Stimulated activated CD8-positive, alpha-beta memory T cell treated with anti-CD3 and anti-CD28 coated beads, Interleukin-12 subunit alpha, Interleukin-12 subunit beta, amount 100 ng/mL, for 24 hours (primary cell): Measurements from ENCODE around the gene NAV3.

Experiments
- DNase-seq: peaks from one replicate; pipeline ENCODE4 v3.0.0-alpha.2; 2020; ENCODE audit errors: extremely low read depth

Gene NAV3

DNA sequence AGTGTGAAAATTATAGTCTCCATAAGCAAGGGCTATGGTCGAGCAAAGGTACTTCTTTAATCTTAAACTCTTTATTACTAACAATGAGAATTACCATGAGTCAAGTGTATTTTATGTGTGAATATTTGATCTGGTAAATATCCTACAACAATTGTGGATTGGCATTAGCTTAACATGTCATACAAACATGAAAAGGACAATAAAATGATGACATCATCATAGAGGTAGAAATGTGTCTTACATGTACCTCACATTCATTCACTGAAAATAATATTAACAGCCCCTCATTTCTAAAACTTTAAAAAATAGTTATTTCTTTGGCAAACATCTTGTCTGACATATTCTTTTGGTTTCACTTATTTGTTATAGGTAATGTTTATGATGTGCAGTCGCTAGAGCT lies 355.0 kb downstream of the NAV3 start:
- no peak for DNase-seq

DNA sequence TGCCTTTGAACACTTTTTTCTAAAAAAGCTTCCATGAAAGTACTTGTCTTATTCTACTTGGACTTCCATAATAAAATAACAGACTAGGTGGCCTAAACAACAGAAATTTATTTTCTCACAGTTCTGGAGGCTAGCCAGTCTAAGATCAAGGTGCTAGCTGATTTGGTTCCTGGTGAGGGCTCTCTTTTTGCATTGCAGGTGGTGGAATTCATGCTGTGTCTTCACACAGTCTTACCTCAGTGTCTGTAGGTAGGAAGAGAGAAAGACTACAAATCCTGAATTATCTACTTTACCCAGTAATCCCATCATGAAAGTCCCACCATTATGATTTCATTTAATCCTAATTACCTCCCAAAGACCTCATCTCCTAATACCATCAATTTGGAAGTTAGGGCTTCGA lies 356.0 kb downstream of the NAV3 start:
- DNase-seq = no peak

DNA sequence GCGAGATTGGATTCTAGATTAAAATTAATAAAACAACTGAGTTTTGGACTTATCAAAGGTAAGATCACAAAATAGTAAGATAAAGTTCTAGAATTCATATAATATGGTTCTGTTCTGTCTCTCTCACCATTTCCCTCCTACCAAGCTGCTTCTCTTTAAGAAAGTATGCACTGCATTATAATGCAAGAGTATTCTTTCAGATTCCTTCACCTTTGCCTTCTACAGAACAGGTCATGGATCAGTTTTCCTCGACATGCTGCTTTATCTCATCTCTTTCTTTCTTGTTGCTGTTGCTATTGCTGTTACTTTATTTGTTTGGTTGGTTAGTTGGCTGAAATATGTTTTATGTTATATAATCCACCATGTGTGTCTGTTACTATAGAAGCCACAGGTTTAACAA lies 357.0 kb downstream of the NAV3 start:
- no peak for DNase-seq

DNA sequence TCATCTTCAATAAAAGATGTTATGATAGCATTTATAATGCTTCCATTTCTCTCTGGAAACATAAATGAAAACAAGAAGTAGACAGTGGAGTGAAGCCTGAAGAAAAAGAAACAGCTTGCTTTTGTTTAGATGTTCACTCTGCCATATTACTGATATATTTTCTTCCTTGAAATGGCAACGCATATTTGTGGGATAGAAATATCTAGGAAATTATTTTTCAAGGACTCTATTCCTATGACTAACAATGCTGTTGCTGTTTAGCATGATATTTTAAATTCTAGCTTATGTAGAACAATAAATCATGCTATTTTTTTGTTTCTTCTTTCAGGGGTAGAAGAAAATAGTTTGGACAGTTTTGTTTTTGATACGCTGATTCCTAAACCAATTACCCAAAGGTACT lies 359.0 kb downstream of the NAV3 start:
- no peak for DNase-seq

DNA sequence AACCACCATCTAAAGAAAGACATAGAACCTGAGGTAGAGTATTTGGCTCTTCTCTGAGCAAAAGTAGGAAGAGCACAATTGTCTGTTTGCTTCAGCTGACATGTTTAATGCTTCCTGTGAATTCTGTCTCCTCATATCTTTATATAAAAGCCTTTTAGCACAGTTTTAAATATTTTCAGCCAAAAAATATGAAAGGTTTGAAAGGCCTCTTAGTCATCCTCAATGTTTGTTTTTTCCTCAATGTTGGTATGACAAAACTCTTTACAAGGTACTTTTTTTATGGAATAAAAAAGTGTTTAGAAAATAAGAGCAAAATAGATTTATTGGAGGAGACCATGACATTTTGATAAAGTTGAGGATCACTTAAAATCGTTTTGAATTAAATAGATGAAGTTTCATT lies 360.9 kb downstream of the NAV3 start:
- no peak for DNase-seq

DNA sequence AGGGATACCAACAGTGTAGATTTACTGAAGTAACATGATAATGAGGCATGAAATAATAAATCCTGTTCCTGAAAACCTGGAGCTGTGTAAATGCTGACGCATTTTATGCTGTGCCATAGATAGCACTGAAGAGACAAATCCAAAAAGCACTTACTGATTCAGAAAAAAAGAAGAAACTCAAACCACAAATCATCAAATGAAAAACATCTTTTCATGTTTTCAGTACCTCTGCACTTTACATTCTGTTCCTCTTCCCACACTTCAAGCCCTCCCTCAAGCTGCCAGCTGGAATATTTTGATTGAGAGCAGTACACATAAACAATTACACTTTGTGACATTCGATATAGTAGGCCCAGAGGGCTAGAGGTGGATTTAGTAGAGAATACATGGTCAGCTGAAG lies 362.3 kb downstream of the NAV3 start:
- DNase-seq = no peak

DNA sequence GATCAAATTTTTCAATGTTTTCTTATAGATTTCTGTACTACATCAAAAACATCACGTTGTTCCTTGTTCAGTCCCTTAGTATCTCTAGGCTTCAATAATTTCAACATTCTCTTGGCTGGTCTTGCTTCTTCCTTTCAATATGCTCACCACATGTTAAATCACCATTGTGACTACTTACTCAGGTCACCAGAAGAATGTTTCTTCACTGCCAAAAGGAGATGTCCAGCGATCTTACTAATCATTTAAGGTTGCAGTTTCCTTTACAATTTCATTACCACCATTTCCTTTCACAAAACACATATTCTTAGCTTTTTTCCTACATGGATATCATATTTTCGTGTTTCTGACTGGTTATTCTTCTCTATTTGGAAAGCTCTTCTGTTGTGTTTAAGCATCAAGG lies 363.8 kb downstream of the NAV3 start:
- DNase-seq = no peak

DNA sequence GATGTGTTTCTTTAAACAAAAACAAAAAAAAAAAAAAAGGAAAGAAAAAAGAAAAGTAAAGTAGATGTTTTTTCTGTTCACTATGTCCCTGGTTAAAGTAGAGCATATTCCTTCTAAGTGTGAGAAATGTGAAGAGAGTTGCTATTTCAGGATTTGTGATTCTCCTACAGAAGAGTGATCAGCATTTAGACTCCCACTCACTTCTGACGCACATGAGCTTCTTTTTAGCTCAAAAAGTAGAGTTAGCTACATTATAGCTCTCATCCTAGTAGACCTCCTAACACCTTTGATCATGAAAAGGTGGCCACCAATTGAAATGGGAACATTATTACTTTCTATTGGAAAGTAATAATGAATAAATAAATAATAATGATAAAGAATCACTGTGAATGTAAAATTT lies 368.2 kb downstream of the NAV3 start:
- no peak for DNase-seq

DNA sequence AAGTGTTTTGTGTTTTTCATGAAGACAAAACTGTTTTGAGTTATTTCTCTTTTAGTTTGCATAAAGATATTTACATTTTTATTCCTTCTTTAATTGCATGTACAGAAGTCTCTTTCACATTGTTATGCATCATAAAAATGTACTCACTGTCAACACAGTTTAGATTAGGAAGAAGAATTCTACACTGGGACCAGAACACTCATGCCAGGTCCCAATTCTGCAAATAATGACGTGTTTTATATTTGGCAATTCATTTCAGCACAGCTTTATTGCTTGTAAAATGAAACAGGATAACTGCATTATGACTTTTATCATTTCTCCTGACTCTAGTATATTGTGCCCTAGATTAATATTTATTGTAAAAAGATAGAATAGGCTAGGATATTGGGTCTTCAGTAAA lies 369.2 kb downstream of the NAV3 start:
- no peak for DNase-seq

DNA sequence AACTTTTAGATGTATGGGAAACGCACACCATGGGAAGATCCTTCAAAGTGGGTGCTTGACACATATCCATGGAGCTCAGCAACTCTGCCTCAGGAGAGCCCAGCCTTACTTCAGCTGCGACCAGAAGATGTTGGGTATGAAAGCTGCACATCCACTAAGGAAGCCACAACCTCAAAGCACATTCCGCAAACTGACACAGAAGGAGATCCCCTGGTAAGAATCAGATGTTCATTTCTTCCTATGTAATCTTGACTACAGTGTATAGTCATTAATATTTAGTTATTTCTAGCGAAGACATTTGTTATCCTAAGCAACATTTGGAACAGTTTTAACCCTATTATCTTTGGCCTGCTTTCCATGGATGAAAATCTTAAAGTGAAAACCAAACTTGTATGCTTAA lies 374.2 kb downstream of the NAV3 start:
- DNase-seq = no peak

DNA sequence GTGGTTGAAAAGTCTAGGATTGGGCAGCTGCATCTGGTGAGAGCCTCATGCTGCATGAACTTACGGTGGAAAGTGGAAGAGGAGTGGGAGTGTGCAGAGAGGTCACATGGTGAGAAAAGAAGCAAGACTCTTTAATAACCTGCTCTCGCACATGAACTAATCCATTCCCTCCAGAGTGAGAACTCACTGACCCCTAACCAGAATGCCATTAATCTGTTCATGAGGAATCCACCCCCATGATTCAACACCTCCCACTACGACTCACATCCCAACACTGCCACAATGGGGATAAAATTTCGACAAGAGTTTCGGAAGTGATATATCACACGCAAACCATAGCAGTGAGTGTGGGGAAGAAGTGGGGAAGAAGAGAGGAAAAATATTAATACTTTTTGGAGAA lies 377.4 kb downstream of the NAV3 start:
- no peak for DNase-seq

DNA sequence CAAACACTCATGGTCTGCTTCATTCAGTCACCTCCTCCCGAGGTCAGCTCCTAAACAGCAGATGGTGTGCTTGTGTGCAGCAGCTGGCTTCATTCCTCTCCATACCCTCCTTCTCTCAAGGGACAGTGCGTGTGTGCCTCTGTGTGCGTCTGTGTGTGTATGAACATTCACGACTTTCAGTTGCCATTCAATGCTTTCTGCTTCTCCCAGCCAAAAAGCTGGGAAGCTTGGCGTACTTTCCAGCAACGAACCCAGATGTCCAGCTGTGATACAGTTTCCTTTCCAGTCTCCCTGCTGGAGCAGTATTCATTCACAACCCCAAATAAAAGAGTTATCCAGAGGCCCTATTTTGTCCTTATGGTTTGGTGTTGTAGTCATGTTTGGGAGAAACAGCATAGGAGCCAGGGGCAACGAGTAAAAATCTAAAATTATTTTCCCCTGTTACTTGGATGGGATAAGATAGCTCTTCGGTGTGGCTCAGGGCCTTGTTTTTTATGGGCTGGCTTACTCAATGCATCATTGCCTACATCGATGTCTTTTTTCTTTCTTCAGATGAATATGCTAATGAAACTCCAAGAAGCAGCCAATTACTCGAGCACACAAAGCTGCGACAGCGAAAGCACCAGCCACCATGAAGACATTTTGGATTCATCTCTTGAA lies 379.3 kb downstream of the NAV3 start:
- no peak for DNase-seq

DNA sequence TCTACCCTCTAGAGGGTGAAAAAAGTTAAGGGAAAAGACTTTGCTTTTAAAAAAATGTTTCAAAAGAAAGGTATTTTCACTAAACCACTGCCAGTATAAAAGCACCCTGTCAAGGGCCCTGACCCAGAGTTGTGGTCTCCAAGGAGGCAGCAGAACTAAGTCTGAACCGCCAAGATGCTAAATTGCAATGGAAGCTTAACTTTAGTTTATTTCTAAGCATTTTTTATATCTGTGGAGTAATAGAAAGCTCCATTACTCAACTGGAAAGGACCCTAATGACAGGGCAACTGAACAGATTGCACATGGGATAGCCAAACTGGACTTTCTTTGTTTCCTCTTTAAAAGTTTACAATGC lies 379.8 kb downstream of the NAV3 start:
- DNase-seq = no peak

DNA sequence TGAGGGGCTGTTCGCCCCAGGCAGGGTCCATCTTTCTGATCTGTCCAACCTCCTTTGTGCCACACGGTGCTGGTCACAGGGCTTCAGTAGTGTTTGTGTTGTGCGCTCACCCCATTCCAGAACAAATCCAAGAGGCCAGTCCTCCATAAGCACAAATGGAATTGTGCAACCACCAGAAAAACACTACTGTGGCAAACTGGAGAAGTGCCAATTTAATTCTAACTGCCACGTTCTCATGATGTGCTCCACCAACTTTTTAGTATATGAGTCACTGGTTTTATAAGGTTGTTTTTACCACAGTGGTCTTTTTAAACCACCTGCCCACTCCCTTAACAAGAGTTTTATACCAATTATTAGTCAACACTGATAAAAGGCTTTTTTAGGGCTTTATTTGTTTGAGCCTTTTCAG lies 380.2 kb downstream of the NAV3 start:
- DNase-seq = no peak

DNA sequence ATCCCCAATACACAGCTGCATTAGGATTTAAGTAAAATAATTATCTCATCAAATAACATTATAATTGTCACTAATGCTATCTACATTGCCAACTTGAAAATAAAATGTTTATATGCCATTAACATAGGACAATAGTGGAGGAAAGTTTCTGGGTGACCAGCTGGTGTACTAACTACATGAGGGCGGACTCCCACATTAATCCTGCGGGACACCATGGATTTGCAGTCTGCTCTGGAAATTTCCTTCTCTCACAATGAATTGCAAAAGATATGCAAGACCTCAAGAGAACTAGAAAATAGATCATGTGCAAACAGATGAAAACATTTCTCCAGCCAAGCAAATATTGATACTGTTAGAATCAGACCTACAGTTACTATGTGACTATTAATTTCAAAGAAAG lies 390.1 kb downstream of the NAV3 start:
- no peak for DNase-seq

DNA sequence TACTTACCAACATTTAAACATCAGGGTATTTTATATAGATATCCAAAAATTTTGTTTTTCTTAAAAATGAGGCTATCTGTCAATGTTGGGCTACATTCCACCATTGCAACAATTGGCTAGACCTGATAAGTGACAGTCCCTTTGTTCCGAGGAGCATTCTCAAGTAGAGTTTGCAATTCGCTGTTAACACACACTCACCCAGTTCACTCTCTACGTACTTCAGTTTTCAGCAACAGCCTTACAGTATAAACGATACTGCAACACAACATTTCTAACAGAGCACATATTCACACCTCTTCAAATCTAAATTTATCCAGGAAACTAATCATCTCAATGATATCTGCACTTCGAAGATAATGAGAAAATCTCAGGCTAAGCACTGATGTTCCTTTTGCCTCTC lies 393.5 kb downstream of the NAV3 start:
- DNase-seq = no peak

DNA sequence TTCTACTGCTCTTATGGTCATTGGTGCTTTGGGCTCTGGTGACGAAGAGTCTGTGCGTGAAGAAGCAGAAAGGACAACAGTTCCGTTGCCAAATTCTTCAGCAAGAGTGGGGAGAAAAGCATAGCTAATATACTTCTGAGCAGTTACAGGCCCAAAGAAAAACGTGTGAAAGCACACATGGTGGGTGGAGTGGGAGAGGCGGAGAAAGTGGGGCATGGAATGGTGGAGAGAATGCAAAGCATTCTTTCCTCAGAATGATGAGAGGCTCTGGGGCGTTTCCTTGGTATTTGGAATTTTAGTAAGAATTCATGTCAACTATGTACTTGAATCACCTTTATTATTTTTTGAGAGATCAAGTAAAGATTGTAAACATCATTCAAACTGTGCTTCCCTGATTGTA lies 396.1 kb downstream of the NAV3 start:
- DNase-seq = no peak

DNA sequence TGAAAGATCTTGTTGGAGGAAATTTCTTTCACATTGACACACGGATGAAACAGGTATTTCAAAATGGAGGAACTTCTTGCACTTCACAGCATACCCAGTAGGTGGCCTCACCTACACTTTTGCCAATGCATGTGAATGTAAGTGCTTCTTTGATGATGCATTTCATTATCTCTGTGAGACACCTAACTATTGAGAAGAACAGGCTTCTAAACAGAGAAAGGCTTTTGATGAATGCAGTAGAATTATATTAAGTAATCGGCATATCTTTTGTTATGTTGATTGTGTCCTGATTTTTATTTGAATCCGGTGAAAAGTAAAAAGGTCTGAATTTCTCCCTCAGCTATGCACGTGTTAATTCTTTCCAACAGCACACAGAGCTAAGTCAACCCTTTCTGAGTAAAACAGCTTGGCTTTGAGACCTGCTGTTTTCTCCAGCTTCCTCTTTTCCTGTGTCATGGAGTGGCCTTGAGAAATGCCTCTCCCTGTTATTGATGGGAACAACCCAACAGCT lies 399.0 kb downstream of the NAV3 start:
- no peak for DNase-seq

DNA sequence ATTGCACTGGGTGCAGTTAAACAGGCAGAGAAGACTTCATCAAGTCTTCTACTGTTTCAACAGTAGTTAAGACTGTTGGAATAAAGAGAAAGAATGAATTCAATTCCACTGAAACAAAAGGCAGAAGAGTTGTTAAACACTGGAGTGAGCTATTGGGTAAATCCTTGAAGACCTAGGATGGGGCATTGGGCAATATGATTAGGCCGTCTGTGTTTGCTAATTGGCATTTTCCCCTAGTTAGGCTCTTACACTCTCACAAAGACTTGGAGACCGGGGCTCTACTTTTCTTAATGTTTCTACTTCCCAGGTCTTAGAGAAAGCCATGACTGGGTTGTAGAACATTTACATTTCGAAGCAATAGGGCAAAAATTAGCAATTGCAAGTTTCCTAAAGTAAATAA lies 402.1 kb downstream of the NAV3 start:
- DNase-seq = no peak

DNA sequence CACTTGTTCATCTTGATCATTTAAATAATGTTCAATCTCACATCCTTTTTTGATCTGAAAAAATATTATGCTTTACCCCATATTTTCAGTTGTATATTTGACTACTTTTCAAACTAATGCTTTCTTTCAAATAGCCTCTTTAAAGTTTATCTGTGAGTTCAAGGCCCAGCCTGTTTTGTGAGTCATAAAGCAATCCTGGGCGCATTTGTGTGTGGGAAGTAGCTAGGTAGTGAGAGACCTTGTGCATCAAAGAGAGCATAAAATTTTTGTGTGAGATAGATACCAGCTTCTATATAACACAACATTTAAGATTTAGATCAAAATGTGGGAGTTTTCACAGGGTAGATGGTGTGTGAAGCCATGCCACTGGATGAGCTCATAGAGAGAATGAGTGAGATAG lies 405.6 kb downstream of the NAV3 start:
- DNase-seq = no peak

DNA sequence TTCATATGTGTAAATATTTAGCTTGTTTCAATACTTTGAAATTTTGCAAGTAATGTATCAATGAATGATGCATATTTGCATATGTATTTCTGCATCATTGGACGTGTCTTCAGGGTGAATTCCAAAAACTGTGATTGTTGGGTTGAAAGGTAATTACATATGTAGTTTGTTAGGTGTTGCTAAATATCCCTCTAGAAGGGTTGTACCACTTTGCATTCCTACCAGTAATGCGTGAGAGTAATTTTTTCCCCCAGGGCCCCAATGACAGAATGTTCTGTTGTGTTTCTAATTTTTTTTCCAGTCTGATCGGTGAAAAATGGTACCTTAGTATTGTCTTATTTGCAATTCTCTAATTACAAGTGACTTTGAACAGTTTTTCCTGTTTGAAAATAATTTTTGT lies 408.9 kb downstream of the NAV3 start:
- no peak for DNase-seq

DNA sequence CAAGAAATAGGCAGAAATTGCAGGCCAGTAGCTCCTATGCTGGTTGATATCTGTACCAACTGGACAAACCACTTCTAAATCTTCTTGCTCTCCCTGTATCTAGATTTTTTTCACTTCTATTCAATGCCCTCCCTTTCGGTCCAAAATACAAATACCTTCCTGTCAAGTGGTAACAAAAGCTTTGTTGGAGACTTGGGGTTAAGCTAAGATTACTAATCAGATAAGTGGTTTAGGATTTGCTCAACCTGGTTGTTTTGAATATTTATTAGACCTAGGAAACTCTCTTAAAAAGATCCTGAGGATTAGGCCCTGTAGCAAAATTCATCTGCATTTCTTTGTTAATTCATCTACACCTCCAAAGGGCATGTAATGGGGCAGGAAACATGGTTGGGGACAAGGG lies 410.1 kb downstream of the NAV3 start:
- no peak for DNase-seq

DNA sequence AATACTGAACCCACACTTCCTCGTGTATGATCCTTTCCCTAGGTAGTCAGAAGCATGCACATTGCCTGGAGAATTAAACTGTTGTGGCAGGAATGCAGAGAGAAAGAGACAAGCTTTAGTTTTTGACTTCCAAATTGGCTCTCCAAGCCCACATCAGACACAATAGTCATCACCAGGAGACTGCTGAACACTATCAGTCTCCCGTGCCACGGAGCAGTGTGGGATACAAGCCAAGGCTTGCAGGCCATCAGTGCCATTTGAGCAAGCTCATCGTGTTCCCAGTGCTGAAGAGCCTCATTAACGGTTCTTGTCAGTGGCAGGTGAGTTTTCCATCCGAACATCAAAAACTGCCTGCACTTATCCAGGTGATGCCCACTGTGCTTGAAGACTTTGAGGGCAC lies 410.8 kb downstream of the NAV3 start:
- no peak for DNase-seq

DNA sequence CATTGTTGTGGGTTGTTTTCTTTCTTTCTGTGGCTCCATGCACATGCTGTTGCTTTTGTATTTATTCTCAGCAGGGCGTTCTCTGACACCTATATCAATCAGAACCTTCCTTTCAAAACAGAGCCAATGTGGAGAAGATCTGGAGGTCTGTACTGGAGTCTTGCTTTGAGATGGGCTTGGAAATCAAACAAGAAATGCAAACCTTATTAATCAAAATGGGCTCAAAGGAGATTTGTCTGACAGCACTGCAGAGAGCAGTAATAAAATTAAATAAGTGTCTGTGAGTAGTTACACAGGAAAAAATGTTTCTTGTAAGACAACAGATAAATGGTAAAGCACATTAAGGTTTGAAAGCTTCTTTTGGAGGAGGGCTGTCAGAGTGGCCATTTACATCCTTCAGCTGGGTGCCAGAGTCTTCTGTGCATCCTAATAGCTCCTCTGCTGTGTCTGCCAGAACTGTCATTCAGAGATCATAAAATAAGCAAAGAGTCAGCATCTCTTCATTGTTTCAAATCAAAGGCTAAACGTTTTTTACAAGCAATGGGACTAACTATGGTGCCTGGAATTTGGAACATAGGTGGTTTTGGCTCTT lies 414.3 kb downstream of the NAV3 start:
- no peak for DNase-seq
